ENCODE results near the gene STOX2.

STOX2 gene

DNA sequence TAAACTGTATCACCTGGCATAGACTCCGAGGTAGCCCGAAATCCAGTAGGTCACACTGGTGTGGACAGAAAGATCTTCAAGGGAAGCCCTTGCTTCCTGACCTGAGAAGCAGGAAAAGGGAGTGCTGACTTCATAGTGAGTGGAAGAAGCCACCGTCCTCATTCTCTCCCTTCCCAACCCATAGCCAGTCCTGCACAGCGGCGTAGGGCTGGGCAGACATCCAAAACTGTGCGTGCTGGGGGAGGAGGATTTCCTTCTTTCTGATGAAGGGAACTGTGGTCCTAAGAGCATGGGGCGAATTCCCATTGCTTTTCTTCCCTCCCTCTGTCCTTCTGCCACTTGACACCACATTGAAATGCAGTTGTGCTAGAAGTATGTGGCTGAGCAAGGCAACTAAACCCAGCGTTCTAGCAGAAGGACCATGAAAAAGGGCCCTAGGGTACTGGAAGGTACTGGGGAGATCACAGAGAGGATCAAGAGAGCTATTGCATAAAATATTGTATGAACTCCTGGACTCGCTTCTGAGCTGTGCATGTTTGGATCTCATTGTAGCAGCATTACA, 66.9 kb downstream of the STOX2 start:
- Histone ChIP-seq H3K4me3 (no peak overlapping the region), H3K9me3 (ENCODE audit: low read depth, low read length) (no peaks in the 10 kb centered on the region), H3K9ac (ENCODE audit: insufficient read length) (no peak overlapping the region), H3K36me3 (ENCODE audit: insufficient read depth, low read length) (no peaks in the 10 kb centered on the region), H3K27ac (no peak overlapping the region)
- no peak for DNase-seq (ENCODE audit: low read depth, low spot score)
- no peak for TF ChIP-seq FOXP2 (optimal IDR thresholded peaks at IDR 0.05; ENCODE audit: control extremely low read depth, extremely low read length, insufficient read depth)
- TF ChIP-seq EZH2 (IDR thresholded peaks at IDR 0.05) = no peak
- no peak for TF ChIP-seq POLR2AphosphoS5 (IDR thresholded peaks at IDR 0.05; ENCODE audit: borderline replicate concordance, low read depth, low read length)

DNA sequence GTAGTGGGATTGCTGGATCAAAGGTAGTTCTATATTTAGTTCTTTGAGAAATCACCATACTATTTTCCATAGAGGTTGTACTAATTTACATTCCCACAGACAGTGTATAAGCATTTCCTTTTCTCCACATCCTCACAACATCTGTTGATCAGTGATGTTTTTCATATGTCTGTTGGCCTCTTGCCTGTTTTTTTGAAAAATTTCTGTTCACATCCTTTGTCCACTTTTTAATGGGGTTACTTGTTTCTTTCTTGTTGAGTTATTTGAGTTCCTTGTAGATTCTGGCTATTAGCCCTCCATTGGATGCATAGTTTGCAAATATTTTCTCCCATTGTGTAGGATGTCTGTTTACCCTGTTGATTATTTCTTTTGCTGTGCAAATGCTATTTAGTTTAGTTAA, 72.6 kb downstream of the STOX2 start:
- Histone ChIP-seq H3K9ac (ENCODE audit: insufficient read length) (no peak overlapping the region), H3K36me3 (ENCODE audit: insufficient read depth, low read length) (no peaks in the 10 kb centered on the region), H3K4me3 (no peak overlapping the region), H3K27ac (no peak overlapping the region), H3K9me3 (ENCODE audit: low read depth, low read length) (no peaks in the 10 kb centered on the region)
- DNase-seq (ENCODE audit: low read depth, low spot score) = no peak
- TF ChIP-seq FOXP2 (optimal IDR thresholded peaks at IDR 0.05; ENCODE audit: control extremely low read depth, extremely low read length, insufficient read depth) (no peak), EZH2 (IDR thresholded peaks at IDR 0.05) (no peak)

DNA sequence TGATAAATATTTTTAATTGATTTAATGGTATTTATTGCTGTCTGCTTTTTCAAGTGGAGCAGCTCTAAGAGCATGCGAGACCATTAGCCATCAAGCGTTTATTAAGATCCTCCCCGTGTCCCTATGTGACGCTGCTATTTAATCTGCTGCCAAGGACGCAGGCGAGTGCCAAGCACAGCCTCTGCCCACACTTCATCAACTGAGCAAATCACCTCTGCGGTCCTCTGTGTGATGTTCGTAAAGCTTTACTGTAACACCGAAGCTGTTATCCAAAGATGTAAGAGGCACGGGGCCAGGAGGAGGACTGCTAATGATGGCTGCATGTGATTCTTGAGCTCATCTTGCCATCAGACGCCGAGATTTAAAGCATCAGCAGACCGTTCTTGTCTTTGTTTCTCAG, 79.5 kb downstream of the STOX2 start:
- no peak overlapping the region for H3K4me3 ChIP-seq
- no peak for DNase-seq (ENCODE audit: low read depth, low spot score)
- no peaks in the 10 kb centered on the region for H3K9me3 ChIP-seq (ENCODE audit: low read depth, low read length)
- H3K27ac ChIP-seq = no peak overlapping the region
- TF ChIP-seq EZH2 (IDR thresholded peaks at IDR 0.05) (no peak), POLR2AphosphoS5 (IDR thresholded peaks at IDR 0.05; ENCODE audit: borderline replicate concordance, low read depth, low read length) (no peak)
- no peak overlapping the region for H3K9ac ChIP-seq (ENCODE audit: insufficient read length)
- H3K36me3 ChIP-seq (ENCODE audit: insufficient read depth, low read length) = no peaks in the 10 kb centered on the region

DNA sequence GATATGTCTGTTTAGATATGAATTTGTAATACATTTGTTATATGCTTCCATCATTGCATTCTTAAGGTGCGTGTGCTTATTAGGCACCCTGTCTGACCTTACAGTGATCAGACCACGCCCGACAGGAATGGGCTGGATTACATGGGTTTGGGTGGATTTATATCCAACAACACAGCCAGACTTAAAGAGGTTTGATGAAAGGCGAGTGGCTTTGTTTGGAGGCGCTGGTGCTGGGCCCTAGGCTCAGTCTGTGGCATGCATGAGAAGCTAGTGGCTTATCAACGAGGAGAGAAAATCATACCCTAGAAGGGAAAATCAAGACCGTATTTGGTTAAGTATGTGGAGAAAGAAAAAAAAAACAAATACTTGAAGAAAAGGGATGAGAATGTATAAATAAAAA, 80.7 kb downstream of the STOX2 start:
- TF ChIP-seq FOXP2 (optimal IDR thresholded peaks at IDR 0.05; ENCODE audit: control extremely low read depth, extremely low read length, insufficient read depth) (no peak), POLR2AphosphoS5 (IDR thresholded peaks at IDR 0.05; ENCODE audit: borderline replicate concordance, low read depth, low read length) (no peak), EZH2 (IDR thresholded peaks at IDR 0.05) (no peak)
- Histone ChIP-seq H3K9ac (ENCODE audit: insufficient read length) (no peak overlapping the region), H3K4me3 (no peak overlapping the region), H3K36me3 (ENCODE audit: insufficient read depth, low read length) (no peaks in the 10 kb centered on the region), H3K9me3 (ENCODE audit: low read depth, low read length) (no peaks in the 10 kb centered on the region), H3K27ac (no peak overlapping the region)
- DNase-seq (ENCODE audit: low read depth, low spot score) = no peak

DNA sequence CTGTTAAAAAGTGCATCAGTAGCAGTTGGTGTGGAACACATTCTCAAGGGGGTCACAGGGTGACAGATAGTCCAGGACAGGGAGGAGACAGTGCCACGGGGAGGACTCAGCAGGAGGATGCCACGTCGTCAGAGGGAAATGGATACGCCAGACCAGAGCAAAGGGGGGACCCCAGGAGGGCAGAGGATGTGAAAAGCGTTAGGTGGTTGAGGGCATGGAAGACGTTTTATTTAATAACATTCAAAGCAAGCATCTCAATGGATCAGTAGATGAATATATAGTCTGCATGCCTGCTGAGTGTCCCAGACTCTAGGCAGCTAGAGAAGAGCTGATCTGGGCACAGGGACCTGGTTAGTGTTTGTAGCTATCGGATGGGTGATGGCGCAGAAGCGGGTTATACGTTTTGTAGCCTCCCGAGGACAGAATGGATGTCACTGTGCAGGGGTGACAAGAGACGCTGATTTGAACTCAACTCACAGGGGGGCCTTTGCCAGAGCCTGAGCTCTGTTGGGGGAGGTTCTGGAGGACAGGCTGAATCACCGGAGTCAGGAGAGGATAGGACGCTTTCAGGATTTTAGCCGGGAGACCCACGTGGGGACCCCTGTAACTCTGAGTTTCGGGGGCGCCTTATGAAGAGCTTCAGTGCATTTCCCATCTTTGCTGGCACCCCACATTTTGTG, 81.3 kb downstream of the STOX2 start:
- H3K36me3 ChIP-seq (ENCODE audit: insufficient read depth, low read length) = no peaks in the 10 kb centered on the region
- no peak overlapping the region for H3K27ac ChIP-seq
- no peaks in the 10 kb centered on the region for H3K9me3 ChIP-seq (ENCODE audit: low read depth, low read length)
- DNase-seq (ENCODE audit: low read depth, low spot score) = no peak
- no peak overlapping the region for H3K9ac ChIP-seq (ENCODE audit: insufficient read length)
- H3K4me3 ChIP-seq = no peak overlapping the region
- TF ChIP-seq EZH2 (IDR thresholded peaks at IDR 0.05) (no peak), FOXP2 (optimal IDR thresholded peaks at IDR 0.05; ENCODE audit: control extremely low read depth, extremely low read length, insufficient read depth) (no peak), POLR2AphosphoS5 (IDR thresholded peaks at IDR 0.05; ENCODE audit: borderline replicate concordance, low read depth, low read length) (no peak)

DNA sequence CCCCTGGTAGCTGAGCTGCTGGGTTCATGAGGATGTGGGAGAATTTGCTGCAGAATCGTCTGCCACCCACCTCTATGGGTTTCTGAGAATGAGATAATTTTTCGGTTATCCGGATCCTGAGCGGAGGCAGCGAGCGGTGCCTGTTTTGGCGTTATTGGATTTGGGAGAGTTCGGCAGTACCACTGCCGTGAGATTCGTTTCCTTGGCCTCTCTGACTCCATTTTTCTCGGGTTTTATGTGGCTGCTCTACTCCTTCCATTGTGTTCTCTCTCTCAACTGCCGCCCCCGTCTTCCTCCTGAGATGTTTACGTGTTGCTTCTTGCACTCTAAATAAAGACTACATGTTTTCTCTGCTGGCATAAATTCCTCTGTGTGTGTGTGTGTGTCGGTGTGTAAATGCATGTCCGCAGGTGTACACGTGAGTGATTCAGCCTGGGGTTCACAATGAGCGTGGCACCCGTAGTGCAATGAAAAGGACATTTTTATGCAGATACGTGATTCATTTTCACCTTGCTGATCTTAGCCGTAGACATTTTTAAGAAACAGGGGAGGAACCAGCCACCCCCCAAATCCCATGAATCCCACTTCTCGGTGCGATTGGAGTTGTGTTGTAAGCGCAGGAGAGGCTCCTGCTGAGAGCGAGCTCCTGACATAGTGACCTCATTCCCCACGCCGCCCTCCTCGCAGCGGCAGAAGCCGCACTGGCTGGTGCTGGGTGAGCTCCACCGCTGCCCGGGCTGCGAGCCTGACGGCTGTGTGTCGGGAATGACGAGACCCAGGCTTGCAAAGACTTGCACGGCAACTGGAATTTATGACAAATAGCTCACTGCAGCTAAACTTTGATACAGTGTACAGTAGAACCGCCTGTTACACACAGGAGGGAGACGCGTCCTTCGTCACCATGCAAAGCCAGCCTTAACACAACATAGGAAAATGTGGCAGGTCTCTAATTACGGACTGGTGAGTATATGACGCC, 82.2 kb downstream of the STOX2 start:
- Histone ChIP-seq H3K4me3 (no peak overlapping the region), H3K27ac (no peak overlapping the region), H3K36me3 (ENCODE audit: insufficient read depth, low read length) (no peaks in the 10 kb centered on the region), H3K9me3 (ENCODE audit: low read depth, low read length) (no peaks in the 10 kb centered on the region), H3K9ac (ENCODE audit: insufficient read length) (no peak overlapping the region)
- TF ChIP-seq POLR2AphosphoS5 (IDR thresholded peaks at IDR 0.05; ENCODE audit: borderline replicate concordance, low read depth, low read length) (no peak), FOXP2 (optimal IDR thresholded peaks at IDR 0.05; ENCODE audit: control extremely low read depth, extremely low read length, insufficient read depth) (no peak), EZH2 (IDR thresholded peaks at IDR 0.05) (no peak)
- no peak for DNase-seq (ENCODE audit: low read depth, low spot score)

DNA sequence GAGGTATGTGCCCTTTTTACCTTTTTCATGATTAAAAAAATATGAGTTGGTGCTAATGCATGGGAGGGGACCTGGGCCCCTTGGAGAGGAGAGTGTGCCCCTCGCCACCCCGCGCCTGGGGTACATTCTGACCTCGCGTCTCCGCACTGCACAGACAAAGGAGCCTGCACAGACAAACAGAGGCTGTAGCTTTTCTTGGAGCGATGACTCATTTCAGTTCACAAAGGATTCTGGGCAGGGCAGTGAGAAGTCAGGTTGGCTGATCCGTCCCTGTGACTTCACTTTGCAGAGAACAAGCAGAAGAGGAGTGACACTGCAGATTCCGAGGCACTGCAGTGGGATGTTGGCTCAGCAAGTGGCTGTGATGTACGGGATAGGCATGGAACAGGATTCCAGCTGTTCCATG, 82.9 kb downstream of the STOX2 start:
- Histone ChIP-seq H3K9me3 (ENCODE audit: low read depth, low read length) (no peaks in the 10 kb centered on the region), H3K27ac (no peak overlapping the region), H3K4me3 (no peak overlapping the region), H3K36me3 (ENCODE audit: insufficient read depth, low read length) (no peaks in the 10 kb centered on the region), H3K9ac (ENCODE audit: insufficient read length) (no peak overlapping the region)
- TF ChIP-seq POLR2AphosphoS5 (IDR thresholded peaks at IDR 0.05; ENCODE audit: borderline replicate concordance, low read depth, low read length) (no peak), EZH2 (IDR thresholded peaks at IDR 0.05) (no peak), FOXP2 (optimal IDR thresholded peaks at IDR 0.05; ENCODE audit: control extremely low read depth, extremely low read length, insufficient read depth) (no peak)
- no peak for DNase-seq (ENCODE audit: low read depth, low spot score)

DNA sequence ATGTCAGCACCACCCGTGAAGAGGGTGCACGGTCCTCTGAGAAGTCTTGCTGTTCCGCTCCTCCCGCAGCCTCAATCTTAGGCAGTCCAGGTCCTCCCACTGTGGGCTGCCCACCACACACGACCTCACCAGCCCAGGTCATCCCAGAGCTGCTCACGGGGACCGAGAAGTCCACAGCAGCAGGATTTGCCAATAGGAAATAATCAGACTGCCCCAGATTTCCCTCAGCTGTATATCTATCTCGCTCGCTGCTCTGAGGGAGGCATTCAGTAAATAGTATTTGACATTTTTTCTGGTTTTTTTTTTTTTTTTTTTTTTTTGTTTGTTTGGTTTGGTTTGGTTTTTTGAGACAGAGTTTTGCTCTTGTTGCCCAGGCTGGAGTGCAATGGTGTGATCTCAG, 83.8 kb downstream of the STOX2 start:
- no peak for DNase-seq (ENCODE audit: low read depth, low spot score)
- Histone ChIP-seq H3K9me3 (ENCODE audit: low read depth, low read length) (no peaks in the 10 kb centered on the region), H3K36me3 (ENCODE audit: insufficient read depth, low read length) (no peaks in the 10 kb centered on the region), H3K9ac (ENCODE audit: insufficient read length) (no peak overlapping the region), H3K4me3 (no peak overlapping the region), H3K27ac (no peak overlapping the region)
- TF ChIP-seq POLR2AphosphoS5 (IDR thresholded peaks at IDR 0.05; ENCODE audit: borderline replicate concordance, low read depth, low read length) = no peak
- no peak for TF ChIP-seq EZH2 (IDR thresholded peaks at IDR 0.05)
- no peak for TF ChIP-seq FOXP2 (optimal IDR thresholded peaks at IDR 0.05; ENCODE audit: control extremely low read depth, extremely low read length, insufficient read depth)

Measured in SK-N-MC (cell line).